Smooth muscle cell (in vitro differentiated cells): Measurements from ENCODE around the gene FPGS. TPM values are rescaled to one million over a fixed set of nuclear protein-coding genes. Genes with fewer than 3 reads are reported as not detected.

Experiments used
- DNase-seq: peaks from one replicate; lab custom pipeline; 2025; ENCODE audit not compliant: unreplicated experiment; lab: John Stamatoyannopoulos, UW
- H2AFZ ChIP-seq: fragments of 200-600 bp; sonication (generic); 2 replicates; pipeline ENCODE4 v1.6.0; 2016; ENCODE audit warnings: antibody characterized with exemption, low read depth, mild to moderate bottlenecking
- H3F3A ChIP-seq: fragments of 200-600 bp; sonication (generic); 2 replicates; pipeline ENCODE4 v1.6.0; 2017; ENCODE audit warnings: antibody characterized with exemption, low read depth
- H3K27ac ChIP-seq: fragments of 200-600 bp; sonication (generic); 2 replicates; pipeline ENCODE4 v1.5.1; 2016; ENCODE audit warnings: low read depth, mild to moderate bottlenecking
- H3K27me3 ChIP-seq: fragments of 200-600 bp; sonication (generic); 2 replicates; pipeline ENCODE4 v1.6.1; 2016; ENCODE audit warnings: low read depth, mild to moderate bottlenecking
- H3K36me3 ChIP-seq: fragments of 200-600 bp; sonication (generic); 2 replicates; pipeline ENCODE4 v1.5.1; 2016; ENCODE audit warnings: low read depth
- H3K4me1 ChIP-seq: fragments of 200-600 bp; sonication (generic); 2 replicates; pipeline ENCODE4 v1.5.1; 2016; ENCODE audit warnings: low read depth
- H3K4me2 ChIP-seq: fragments of 200-600 bp; sonication (generic); 2 replicates; pipeline ENCODE4 v1.6.0; 2016; ENCODE audit warnings: mild to moderate bottlenecking
- H3K4me3 ChIP-seq: fragments of 200-600 bp; sonication (generic); 2 replicates; pipeline ENCODE4 v1.5.1; 2016; ENCODE audit warnings: mild to moderate bottlenecking
- H3K79me2 ChIP-seq: fragments of 200-600 bp; sonication (generic); 2 replicates; pipeline ENCODE4 v1.6.0; 2016; ENCODE audit warnings: low read depth, mild to moderate bottlenecking
- H3K9ac ChIP-seq: fragments of 200-600 bp; sonication (generic); 2 replicates; pipeline ENCODE4 v1.6.0; 2016; ENCODE audit warnings: low read depth
- H3K9me3 ChIP-seq: fragments of 200-600 bp; sonication (generic); replicated peaks from 2 replicates; pipeline ENCODE4 v1.5.1; 2016; ENCODE audit warnings: low read depth
- H4K20me1 ChIP-seq: fragments of 200-600 bp; sonication (generic); 2 replicates; pipeline ENCODE4 v1.6.0; 2016; ENCODE audit warnings: low read depth
- WGBS: methylation state at CpG from one replicate; pipeline ENCODE4 v1.1.7; 2016; ENCODE audit warnings: low lambda C conversion rate; 5-methylcytosine and 5-hydroxymethylcytosine counted together
- polyA plus RNA-seq: library from polyadenylated mRNA; unstranded; fragments of >200 nt; fragmentation: Nextera tagmentation; extraction: Ambion mirVana; gene quantifications from 2 replicates; pipeline ENCODE4 v1.2.1, GENCODE V29; 2016
- total RNA-seq: library from RNA; depleted of rRNA; stranded (reverse); fragments of >200 nt; gene quantifications from 2 replicates; pipeline ENCODE4 v1.2.3, GENCODE V29; 2014
- TF ChIP-seq, protein P1 (sequence below): fragments of 200-600 bp; sonication (generic); IDR thresholded peaks from 2 replicates; pipeline ENCODE4 v1.5.1; 2017; ENCODE audit warnings: borderline replicate concordance, mild to moderate bottlenecking, antibody characterized with exemption; ENCODE audit not compliant: insufficient read depth, poor library complexity, severe bottlenecking

FPGS gene
- total and polyA plus RNA-seq, 2 experiments from 2014 or later: 12.9 to 34.9 TPM

DNA sequence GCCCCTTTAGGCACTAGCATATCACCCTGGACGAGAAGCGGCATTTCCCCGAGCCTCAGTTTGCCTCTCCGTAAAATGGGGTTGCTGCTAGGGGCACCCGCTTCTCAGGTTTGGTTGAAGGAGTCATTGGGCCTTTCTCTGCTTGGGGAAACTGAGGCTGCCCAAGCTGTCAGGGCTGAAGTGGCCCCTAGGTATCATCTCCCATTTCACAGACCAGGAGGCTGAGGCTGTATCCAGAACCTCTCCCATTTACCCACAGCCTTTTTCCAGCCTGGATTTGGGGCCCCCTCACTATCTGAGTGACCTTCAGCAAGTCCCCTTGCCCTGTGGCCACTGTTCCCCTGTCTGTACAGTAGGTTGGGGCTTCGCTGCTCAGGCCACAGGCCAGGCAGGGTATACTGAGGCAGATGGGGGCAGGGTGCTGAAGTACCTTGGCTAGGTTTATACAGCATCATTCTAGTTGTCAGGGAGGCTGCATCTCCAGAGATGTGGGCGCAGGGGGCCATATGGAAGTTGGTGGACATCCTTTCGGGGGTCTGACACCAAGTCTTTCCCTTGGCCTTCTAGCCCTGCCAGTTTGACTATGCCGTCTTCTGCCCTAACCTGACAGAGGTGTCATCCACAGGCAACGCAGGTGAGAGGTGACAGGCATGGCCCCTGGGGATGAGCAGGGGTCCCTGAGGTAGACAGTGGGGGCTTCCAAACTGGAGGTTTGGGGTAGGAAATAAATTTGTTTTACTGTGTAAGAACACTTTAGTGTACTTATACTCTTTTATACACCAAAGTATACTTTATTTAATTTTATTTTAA, 7.9 kb downstream of the FPGS start:
- Histone ChIP-seq H3K9me3 (no peaks in the 10 kb centered on the region), H2AFZ (no peak overlapping the region), H3K27ac (no peak overlapping the region), H3F3A (no peaks in the 10 kb centered on the region), H3K4me1 (no peaks in the 10 kb centered on the region), H3K27me3 (no peaks in the 10 kb centered on the region), H3K4me2 (no peak overlapping the region), H3K9ac (no peak overlapping the region), H3K36me3 (no peaks in the 10 kb centered on the region), H4K20me1 (no peaks in the 10 kb centered on the region), H3K4me3 (no peak overlapping the region), H3K79me2 (no peaks in the 10 kb centered on the region)
- 98% methylated on average over 10 of the region's 10 CpGs for WGBS
- TF ChIP-seq, protein P1, sequence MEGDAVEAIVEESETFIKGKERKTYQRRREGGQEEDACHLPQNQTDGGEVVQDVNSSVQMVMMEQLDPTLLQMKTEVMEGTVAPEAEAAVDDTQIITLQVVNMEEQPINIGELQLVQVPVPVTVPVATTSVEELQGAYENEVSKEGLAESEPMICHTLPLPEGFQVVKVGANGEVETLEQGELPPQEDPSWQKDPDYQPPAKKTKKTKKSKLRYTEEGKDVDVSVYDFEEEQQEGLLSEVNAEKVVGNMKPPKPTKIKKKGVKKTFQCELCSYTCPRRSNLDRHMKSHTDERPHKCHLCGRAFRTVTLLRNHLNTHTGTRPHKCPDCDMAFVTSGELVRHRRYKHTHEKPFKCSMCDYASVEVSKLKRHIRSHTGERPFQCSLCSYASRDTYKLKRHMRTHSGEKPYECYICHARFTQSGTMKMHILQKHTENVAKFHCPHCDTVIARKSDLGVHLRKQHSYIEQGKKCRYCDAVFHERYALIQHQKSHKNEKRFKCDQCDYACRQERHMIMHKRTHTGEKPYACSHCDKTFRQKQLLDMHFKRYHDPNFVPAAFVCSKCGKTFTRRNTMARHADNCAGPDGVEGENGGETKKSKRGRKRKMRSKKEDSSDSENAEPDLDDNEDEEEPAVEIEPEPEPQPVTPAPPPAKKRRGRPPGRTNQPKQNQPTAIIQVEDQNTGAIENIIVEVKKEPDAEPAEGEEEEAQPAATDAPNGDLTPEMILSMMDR: no peak
- DNase-seq: no peak

GRCh38 chr9:127812011-127812410, 9.3 kb downstream of the FPGS start:
- no peak for DNase-seq
- Histone ChIP-seq H2AFZ (no peak overlapping the region), H3K79me2 (no peaks in the 10 kb centered on the region), H3K36me3 (no peaks in the 10 kb centered on the region), H3K4me1 (no peaks in the 10 kb centered on the region), H3K27ac (no peak overlapping the region), H3K9ac (no peak overlapping the region), H3F3A (no peaks in the 10 kb centered on the region), H4K20me1 (no peaks in the 10 kb centered on the region), H3K27me3 (no peaks in the 10 kb centered on the region), H3K9me3 (no peaks in the 10 kb centered on the region), H3K4me2 (no peak overlapping the region), H3K4me3 (no peak overlapping the region)
- TF ChIP-seq, protein P1: no peak
- WGBS: 98% methylated on average over 6 of the region's 6 CpGs

GRCh38 chr9:127812936-127813675, 10.4 kb downstream of the FPGS start:
- Histone ChIP-seq H3K79me2 (no peaks in the 10 kb centered on the region), H3K4me3 (no peak overlapping the region), H3K4me1 (no peaks in the 10 kb centered on the region), H2AFZ (no peak overlapping the region), H3K9me3 (no peaks in the 10 kb centered on the region), H3K27me3 (no peaks in the 10 kb centered on the region), H3K4me2 (no peak overlapping the region), H3F3A (no peaks in the 10 kb centered on the region), H3K36me3 (no peaks in the 10 kb centered on the region), H3K9ac (no peak overlapping the region), H4K20me1 (no peaks in the 10 kb centered on the region), H3K27ac (no peak overlapping the region)
- no peak for DNase-seq
- TF ChIP-seq, protein P1: no peak
- whole genome bisulfite sequencing: 96% methylated on average over 19 of the region's 19 CpGs
